Suprapubic skin (tissue), 3 donors: ENCODE data around the gene FBXL3.

Source experiments
- CTCF ChIP-seq, 2 donors: fragments of 200-600 bp in 1 of 2; fragments of 450-650 bp in 1 of 2; sonication (generic) in 1 of 2; IDR thresholded peaks; one replicate each; pipeline ENCODE4 v1.5.1; 2016 to 2019; ENCODE audit warnings: antibody characterized with exemption in 2 of 2, mild to moderate bottlenecking in 1 of 2, moderate library complexity in 1 of 2
- POLR2A ChIP-seq, 2 donors: fragments of 450-650 bp; IDR thresholded peaks; one replicate each; pipeline ENCODE4 v1.6.1; 2017; ENCODE audit warnings: antibody characterized with exemption in 2 of 2, mild to moderate bottlenecking in 2 of 2, moderate library complexity in 2 of 2

GRCh38 chr13:76974618-76974975 is 52.4 kb downstream of the FBXL3 start:
- no peak for TF ChIP-seq CTCF (IDR thresholded peaks at IDR 0.05)
- no peak for TF ChIP-seq POLR2A (IDR thresholded peaks at IDR 0.05)
